Glutamatergic neuron (in vitro differentiated cells): ENCODE data around the gene CERS4. TPM values are rescaled to one million over a fixed set of nuclear protein-coding genes. Genes with fewer than 3 reads are reported as not detected.

Experiments
- DNase-seq: peaks from one replicate; pipeline ENCODE4 v3.0.0; 2022
- H3K27ac Mint-ChIP-seq: one replicate; pipeline ENCODE4 v1.8.0; 2020; ENCODE audit warnings: mild to moderate bottlenecking, mixed read lengths, inconsistent platforms; ENCODE audit not compliant: unreplicated experiment
- H3K27me3 Mint-ChIP-seq: one replicate; pipeline ENCODE4 v1.8.0; 2020; ENCODE audit warnings: mild to moderate bottlenecking, moderate library complexity, mixed read lengths, inconsistent platforms; ENCODE audit not compliant: unreplicated experiment
- H3K36me3 Mint-ChIP-seq: one replicate; pipeline ENCODE4 v1.8.0; 2020; ENCODE audit warnings: mild to moderate bottlenecking, mixed read lengths, inconsistent platforms; ENCODE audit not compliant: unreplicated experiment
- H3K4me1 Mint-ChIP-seq: one replicate; pipeline ENCODE4 v1.8.0; 2020; ENCODE audit warnings: mild to moderate bottlenecking, low read depth, mixed read lengths, inconsistent platforms; ENCODE audit not compliant: unreplicated experiment
- H3K4me3 Mint-ChIP-seq: one replicate; pipeline ENCODE4 v1.8.0; 2020; ENCODE audit warnings: mild to moderate bottlenecking, mixed read lengths, inconsistent platforms; ENCODE audit not compliant: unreplicated experiment
- H3K9me3 Mint-ChIP-seq: one replicate; pipeline ENCODE4 v1.8.0; 2020; ENCODE audit warnings: mild to moderate bottlenecking, moderate library complexity, mixed read lengths, inconsistent platforms; ENCODE audit not compliant: unreplicated experiment
- total RNA-seq: library from RNA; stranded (reverse); fragmentation: NEBNext Ultra II Directional; extraction: Animal tissue kit (Norgen Biotek cat#: 25700); gene quantifications from one replicate; pipeline ENCODE4 v1.2.1, GENCODE V29; 2021; ENCODE audit not compliant: unreplicated experiment
- TF ChIP-seq, protein P1 (sequence below): fragments of 200-600 bp; sonication (generic); IDR thresholded peaks from one replicate; pipeline ENCODE4 v1.5.0; 2021; ENCODE audit not compliant: partially characterized antibody, unreplicated experiment

Gene CERS4
- total RNA-seq, 1 donor from 2014 or later = 27.3 TPM

GRCh38 chr19:8174706-8175105 is 34.5 kb upstream of the CERS4 start:
- TF ChIP-seq, protein P1, sequence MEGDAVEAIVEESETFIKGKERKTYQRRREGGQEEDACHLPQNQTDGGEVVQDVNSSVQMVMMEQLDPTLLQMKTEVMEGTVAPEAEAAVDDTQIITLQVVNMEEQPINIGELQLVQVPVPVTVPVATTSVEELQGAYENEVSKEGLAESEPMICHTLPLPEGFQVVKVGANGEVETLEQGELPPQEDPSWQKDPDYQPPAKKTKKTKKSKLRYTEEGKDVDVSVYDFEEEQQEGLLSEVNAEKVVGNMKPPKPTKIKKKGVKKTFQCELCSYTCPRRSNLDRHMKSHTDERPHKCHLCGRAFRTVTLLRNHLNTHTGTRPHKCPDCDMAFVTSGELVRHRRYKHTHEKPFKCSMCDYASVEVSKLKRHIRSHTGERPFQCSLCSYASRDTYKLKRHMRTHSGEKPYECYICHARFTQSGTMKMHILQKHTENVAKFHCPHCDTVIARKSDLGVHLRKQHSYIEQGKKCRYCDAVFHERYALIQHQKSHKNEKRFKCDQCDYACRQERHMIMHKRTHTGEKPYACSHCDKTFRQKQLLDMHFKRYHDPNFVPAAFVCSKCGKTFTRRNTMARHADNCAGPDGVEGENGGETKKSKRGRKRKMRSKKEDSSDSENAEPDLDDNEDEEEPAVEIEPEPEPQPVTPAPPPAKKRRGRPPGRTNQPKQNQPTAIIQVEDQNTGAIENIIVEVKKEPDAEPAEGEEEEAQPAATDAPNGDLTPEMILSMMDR = no peak
- Mint-ChIP-seq H3K27me3 (peaks cover 3% of the 10 kb centered on the region), H3K27ac (no peak overlapping the region), H3K36me3 (no peaks in the 10 kb centered on the region), H3K9me3 (no peaks in the 10 kb centered on the region), H3K4me3 (no peak overlapping the region), H3K4me1 (no peaks in the 10 kb centered on the region)
- no peak for DNase-seq

DNA sequence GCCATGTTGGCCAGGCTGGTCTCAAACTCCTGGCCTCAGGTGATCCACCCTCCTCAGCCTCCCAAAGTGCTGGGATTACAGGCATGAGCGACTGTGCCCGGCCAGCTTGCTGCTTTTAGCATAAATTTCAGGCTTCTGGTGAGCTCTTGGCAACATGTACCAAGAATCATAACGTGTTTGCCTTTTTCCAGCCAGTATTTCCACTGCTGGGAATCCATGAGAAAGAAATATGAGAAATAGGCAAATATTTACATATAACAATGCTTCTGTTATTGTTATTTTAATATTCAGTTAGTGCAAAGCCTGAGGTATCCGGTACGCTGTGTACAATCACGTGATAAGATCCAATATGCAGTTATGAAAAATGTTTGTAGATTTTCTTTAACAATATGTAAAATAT is 29.2 kb upstream of the CERS4 start:
- Mint-ChIP-seq H3K27ac (no peak overlapping the region), H3K4me1 (no peaks in the 10 kb centered on the region), H3K9me3 (no peaks in the 10 kb centered on the region), H3K4me3 (no peak overlapping the region), H3K27me3 (peaks cover 2% of the 10 kb centered on the region), H3K36me3 (no peaks in the 10 kb centered on the region)
- TF ChIP-seq, protein P1 = no peak
- DNase-seq = no peak

GRCh38 chr19:8184274-8184673 is 24.9 kb upstream of the CERS4 start:
- no peaks in the 10 kb centered on the region for H3K36me3 Mint-ChIP-seq
- TF ChIP-seq, protein P1 = no peak
- peaks cover 4% of the 10 kb centered on the region for H3K9me3 Mint-ChIP-seq
- DNase-seq = no peak
- no peaks in the 10 kb centered on the region for H3K4me1 Mint-ChIP-seq
- no peak overlapping the region for H3K27ac Mint-ChIP-seq
- H3K27me3 Mint-ChIP-seq = peaks cover 2% of the 10 kb centered on the region
- no peak overlapping the region for H3K4me3 Mint-ChIP-seq

DNA sequence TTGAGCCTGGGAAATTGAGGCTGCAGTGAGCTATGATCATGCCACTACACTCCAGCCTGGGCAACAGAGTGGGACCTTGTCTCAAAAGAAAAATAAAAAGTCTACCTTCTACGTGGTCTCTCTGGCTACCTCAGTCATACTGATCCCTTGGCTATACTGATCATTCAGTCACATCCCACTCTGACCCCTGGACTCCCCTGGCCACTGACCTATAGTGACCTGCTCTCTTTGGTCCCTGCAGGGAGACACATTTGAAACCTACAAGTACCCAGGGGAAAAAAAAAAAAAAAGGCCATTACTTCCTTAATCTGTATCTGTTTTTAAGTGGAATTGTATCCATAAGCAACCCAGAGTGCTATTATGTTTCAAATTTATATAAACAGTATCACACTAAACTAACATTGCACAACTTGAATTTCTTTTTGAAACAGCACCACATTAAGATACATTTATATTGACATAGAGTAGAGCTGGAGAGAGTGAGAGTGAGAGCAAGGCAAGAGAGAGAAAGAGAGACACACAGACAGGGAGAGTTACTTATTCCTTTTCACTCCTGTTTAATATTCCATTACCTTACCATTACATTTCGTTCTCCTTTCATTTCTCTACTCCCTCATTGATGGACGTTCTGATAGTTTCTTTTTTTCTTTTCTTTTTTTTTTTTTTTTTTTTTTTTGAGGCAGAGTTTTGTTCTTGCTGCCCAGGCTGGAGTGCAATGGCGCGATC is 23.7 kb upstream of the CERS4 start:
- DNase-seq = no peak
- H3K36me3 Mint-ChIP-seq = no peaks in the 10 kb centered on the region
- H3K27ac Mint-ChIP-seq = no peak overlapping the region
- peaks cover 4% of the 10 kb centered on the region for H3K9me3 Mint-ChIP-seq
- H3K4me1 Mint-ChIP-seq = no peaks in the 10 kb centered on the region
- TF ChIP-seq, protein P1 = no peak
- H3K4me3 Mint-ChIP-seq = no peak overlapping the region
- peaks cover 2% of the 10 kb centered on the region for H3K27me3 Mint-ChIP-seq

GRCh38 chr19:8192221-8192820 is 16.8 kb upstream of the CERS4 start:
- no peak overlapping the region for H3K27ac Mint-ChIP-seq
- H3K4me1 Mint-ChIP-seq = no peaks in the 10 kb centered on the region
- no peak overlapping the region for H3K4me3 Mint-ChIP-seq
- peaks cover 4% of the 10 kb centered on the region for H3K9me3 Mint-ChIP-seq
- peaks cover 2% of the 10 kb centered on the region for H3K27me3 Mint-ChIP-seq
- TF ChIP-seq, protein P1 = no peak
- no peak for DNase-seq
- H3K36me3 Mint-ChIP-seq = no peaks in the 10 kb centered on the region
